Endodermal cell (in vitro differentiated cells): ENCODE measurements around the gene PGS1. TPM values are rescaled to one million over a fixed set of nuclear protein-coding genes. Genes with fewer than 3 reads are reported as not detected.

ENCODE experiments used
- DNase-seq: peaks from one replicate; pipeline ENCODE4 v3.0.0-alpha.2; 2017
- H3K27ac ChIP-seq: 2 replicates; pipeline ENCODE4 v1.5.1; 2013; ENCODE audit warnings: mild to moderate bottlenecking, low read depth, low read length, moderate library complexity
- H3K27me3 ChIP-seq: 2 replicates; pipeline ENCODE4 v1.6.1; 2013; ENCODE audit warnings: mild to moderate bottlenecking, low read length, moderate library complexity; ENCODE audit not compliant: insufficient read depth, control insufficient read depth, poor library complexity, severe bottlenecking
- H3K36me3 ChIP-seq: 2 replicates; pipeline ENCODE4 v1.7.0; 2013; ENCODE audit warnings: mild to moderate bottlenecking, low read length, moderate library complexity; ENCODE audit not compliant: control insufficient read depth, insufficient read depth
- H3K4me1 ChIP-seq: one replicate; pipeline ENCODE4 v1.7.0; 2013; ENCODE audit warnings: low read length; ENCODE audit not compliant: control insufficient read depth, insufficient read depth
- H3K4me3 ChIP-seq: 2 replicates; pipeline ENCODE4 v1.5.1; 2013; ENCODE audit warnings: mild to moderate bottlenecking, low read length, moderate library complexity
- H3K9ac ChIP-seq: 2 replicates; pipeline ENCODE4 v1.6.1; 2013; ENCODE audit warnings: mild to moderate bottlenecking, low read length, moderate library complexity; ENCODE audit not compliant: poor library complexity, severe bottlenecking; ENCODE audit errors: extremely low read depth
- H3K9me3 ChIP-seq: 2 replicates; pipeline ENCODE4 v1.6.1; 2013; ENCODE audit warnings: mild to moderate bottlenecking, low read length, moderate library complexity; ENCODE audit not compliant: control insufficient read depth
- H3K27ac Mint-ChIP-seq: 2 replicates; pipeline ENCODE4 v1.8.0; 2020; ENCODE audit warnings: mixed read lengths
- H3K27me3 Mint-ChIP-seq: 2 replicates; pipeline ENCODE4 v1.8.0; 2021; ENCODE audit warnings: mild to moderate bottlenecking, mixed read lengths; ENCODE audit not compliant: insufficient read depth
- H3K36me3 Mint-ChIP-seq: 2 replicates; pipeline ENCODE4 v1.8.0; 2020; ENCODE audit warnings: low read depth, mixed read lengths
- H3K4me1 Mint-ChIP-seq: 2 replicates; pipeline ENCODE4 v1.8.0; 2020; ENCODE audit warnings: mixed read lengths
- H3K4me3 Mint-ChIP-seq: 2 replicates; pipeline ENCODE4 v1.8.0; 2020; ENCODE audit warnings: mild to moderate bottlenecking, moderate library complexity, mixed read lengths
- H3K9me3 Mint-ChIP-seq: 2 replicates; pipeline ENCODE4 v1.8.0; 2020; ENCODE audit warnings: mild to moderate bottlenecking, mixed read lengths
- CTCF ChIP-seq: fragments of 200-600 bp; sonication (generic); conservative IDR thresholded peaks from 2 replicates; pipeline ENCODE4 v1.5.0; 2021; ENCODE audit warnings: antibody characterized with exemption, mild to moderate bottlenecking
- WGBS, 2 experiments: methylation state at CpG; one replicate each; pipeline versions ENCODE4 v1.1.5 to v1.1.7; 2013; ENCODE audit warnings: missing lambda C conversion rate in 2 of 2, mixed read lengths in 1 of 2; ENCODE audit not compliant: insufficient coverage in 1 of 2, insufficient read length in 1 of 2; 5-methylcytosine and 5-hydroxymethylcytosine counted together
- total RNA-seq, 2 donors: library from RNA; stranded (reverse); fragmentation: NEBNext Ultra II Directional in 1 of 2; extraction: Animal tissue kit (Norgen Biotek cat#: 25700) in 1 of 2; gene quantifications; 2 replicates in 1 of 2; 3 replicates in 1 of 2; pipeline ENCODE4 v1.2.1, GENCODE V29; 2021

Gene PGS1
- total RNA-seq, 2 donors from 2014 or later: 57.1 to 58.2 TPM

DNA sequence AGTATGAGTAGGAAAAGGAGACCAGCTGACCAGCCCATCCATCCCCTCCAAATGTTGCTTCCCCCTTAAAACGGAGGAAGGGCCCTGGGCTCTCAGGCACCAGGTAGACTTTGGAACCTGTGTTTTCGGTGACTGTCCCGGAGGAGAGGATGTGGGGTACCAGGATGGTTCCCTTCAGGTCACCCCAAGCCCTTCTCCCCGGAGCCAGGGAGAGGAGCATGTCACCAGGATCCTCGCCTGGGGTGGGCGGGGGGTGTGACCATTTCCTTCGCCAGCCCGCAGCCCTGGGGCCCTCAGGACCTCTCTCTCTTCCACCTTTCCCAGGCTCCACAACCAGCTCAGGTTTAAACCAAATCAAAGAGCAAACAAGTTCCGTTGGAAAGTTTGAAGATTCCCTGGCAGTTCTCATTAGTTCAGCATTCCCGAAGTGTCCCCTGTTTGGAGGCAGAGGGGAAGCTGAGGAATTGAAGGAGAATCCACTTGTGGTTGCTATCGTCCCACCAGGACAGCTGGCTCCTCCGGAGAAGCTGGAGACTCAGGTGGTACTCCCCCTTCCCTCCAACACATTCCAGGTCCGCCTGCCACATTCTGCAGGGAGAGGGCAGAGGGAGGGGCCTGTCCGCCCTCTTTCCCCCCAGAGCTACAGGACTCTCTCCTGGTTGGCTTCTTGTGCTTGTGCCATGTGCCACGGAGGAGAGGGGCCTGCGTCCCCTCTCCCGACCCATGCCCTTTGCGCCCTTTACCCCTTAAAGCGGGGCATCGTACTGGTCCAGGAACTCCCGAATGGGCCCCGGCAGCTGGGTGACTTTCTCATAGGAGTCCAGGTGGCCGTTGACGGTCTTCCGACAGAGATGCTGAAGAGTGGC is 20.5 kb upstream of the PGS1 start:
- 57 to 59% methylated on average over 19 to 25 of the region's 25 CpGs for WGBS, 2 experiments
- Histone ChIP-seq H3K27ac (no peak overlapping the region), H3K9ac (peak overlapping the region; percentile 84), H3K27me3 (no peaks in the 10 kb centered on the region), H3K36me3 (peaks cover 43% of the 10 kb centered on the region), H3K9me3 (no peaks in the 10 kb centered on the region), H3K4me3 (peak overlapping the region; percentile 94), H3K4me1 (peaks cover 9% of the 10 kb centered on the region)
- Mint-ChIP-seq H3K36me3 (peaks cover 32% of the 10 kb centered on the region), H3K4me3 (peak overlapping the region; percentile 83), H3K27me3 (peaks cover 8% of the 10 kb centered on the region), H3K27ac (peak overlapping the region; percentile 55), H3K4me1 (peaks cover 60% of the 10 kb centered on the region), H3K9me3 (no peaks in the 10 kb centered on the region)
- peak; percentile 84 for DNase-seq
- no peak for TF ChIP-seq CTCF

GRCh38 chr17:78358538-78359320 is 19.7 kb upstream of the PGS1 start:
- no peaks in the 10 kb centered on the region for H3K9me3 Mint-ChIP-seq
- Histone ChIP-seq H3K4me1 (peaks cover 6% of the 10 kb centered on the region), H3K9me3 (no peaks in the 10 kb centered on the region), H3K36me3 (peaks cover 43% of the 10 kb centered on the region), H3K27ac (no peak overlapping the region), H3K27me3 (no peaks in the 10 kb centered on the region), H3K4me3 (peak overlapping the region; percentile 94), H3K9ac (peak overlapping the region; percentile 84)
- WGBS, 2 experiments: 4 to 5% methylated on average over 42 to 72 of the region's 72 CpGs
- H3K27ac Mint-ChIP-seq: no peak overlapping the region
- peaks cover 32% of the 10 kb centered on the region for H3K36me3 Mint-ChIP-seq
- H3K4me3 Mint-ChIP-seq: peak overlapping the region; percentile 83
- H3K4me1 Mint-ChIP-seq: peaks cover 56% of the 10 kb centered on the region
- H3K27me3 Mint-ChIP-seq: peaks cover 8% of the 10 kb centered on the region
- no peak for TF ChIP-seq CTCF
- peak; percentile 81 for DNase-seq

- peak overlapping the region; percentile 80 for H3K27ac Mint-ChIP-seq
- peaks cover 55% of the 10 kb centered on the region for H3K4me1 Mint-ChIP-seq
- Histone ChIP-seq H3K4me1 (peaks cover 4% of the 10 kb centered on the region), H3K27me3 (no peaks in the 10 kb centered on the region), H3K4me3 (peak overlapping the region; percentile 94), H3K9me3 (no peaks in the 10 kb centered on the region), H3K9ac (peak overlapping the region; percentile 84), H3K36me3 (peaks cover 43% of the 10 kb centered on the region), H3K27ac (peak overlapping the region; percentile 77)
- TF ChIP-seq CTCF: no peak
- DNase-seq: no peak
- peaks cover 8% of the 10 kb centered on the region for H3K27me3 Mint-ChIP-seq
- H3K36me3 Mint-ChIP-seq: peaks cover 32% of the 10 kb centered on the region
- WGBS, 2 experiments: 0% methylated on average over 18 to 70 of the region's 70 CpGs
- no peaks in the 10 kb centered on the region for H3K9me3 Mint-ChIP-seq
- peak overlapping the region; percentile 83 for H3K4me3 Mint-ChIP-seq
Measured at GRCh38 chr17:78359321-78359996, 19.0 kb upstream of the PGS1 start.
